ENCODE data around the gene IL7R.

GRCh38 chr5:35924950-35925722 is 68.4 kb downstream of the IL7R start:
- TF ChIP-seq, protein P1, sequence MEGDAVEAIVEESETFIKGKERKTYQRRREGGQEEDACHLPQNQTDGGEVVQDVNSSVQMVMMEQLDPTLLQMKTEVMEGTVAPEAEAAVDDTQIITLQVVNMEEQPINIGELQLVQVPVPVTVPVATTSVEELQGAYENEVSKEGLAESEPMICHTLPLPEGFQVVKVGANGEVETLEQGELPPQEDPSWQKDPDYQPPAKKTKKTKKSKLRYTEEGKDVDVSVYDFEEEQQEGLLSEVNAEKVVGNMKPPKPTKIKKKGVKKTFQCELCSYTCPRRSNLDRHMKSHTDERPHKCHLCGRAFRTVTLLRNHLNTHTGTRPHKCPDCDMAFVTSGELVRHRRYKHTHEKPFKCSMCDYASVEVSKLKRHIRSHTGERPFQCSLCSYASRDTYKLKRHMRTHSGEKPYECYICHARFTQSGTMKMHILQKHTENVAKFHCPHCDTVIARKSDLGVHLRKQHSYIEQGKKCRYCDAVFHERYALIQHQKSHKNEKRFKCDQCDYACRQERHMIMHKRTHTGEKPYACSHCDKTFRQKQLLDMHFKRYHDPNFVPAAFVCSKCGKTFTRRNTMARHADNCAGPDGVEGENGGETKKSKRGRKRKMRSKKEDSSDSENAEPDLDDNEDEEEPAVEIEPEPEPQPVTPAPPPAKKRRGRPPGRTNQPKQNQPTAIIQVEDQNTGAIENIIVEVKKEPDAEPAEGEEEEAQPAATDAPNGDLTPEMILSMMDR (IDR thresholded peaks at IDR 0.05; ENCODE audit: insufficient read depth, low read length), result peak; percentile 82
- no peak for TF ChIP-seq POLR2AphosphoS5 (IDR thresholded peaks at IDR 0.05; ENCODE audit: low read depth)

Measured in HL-60 (cell line).